ENCODE results near the gene F2RL1. TPM values are rescaled to one million over a fixed set of nuclear protein-coding genes. Genes with fewer than 3 reads are reported as not detected.

F2RL1 gene
- total and polyA plus RNA-seq, 2 of the 13 experiments (the other 11 are each of a cell fraction or from before 2014, with no cell fraction given): 9.9 to 23.0 TPM

DNA sequence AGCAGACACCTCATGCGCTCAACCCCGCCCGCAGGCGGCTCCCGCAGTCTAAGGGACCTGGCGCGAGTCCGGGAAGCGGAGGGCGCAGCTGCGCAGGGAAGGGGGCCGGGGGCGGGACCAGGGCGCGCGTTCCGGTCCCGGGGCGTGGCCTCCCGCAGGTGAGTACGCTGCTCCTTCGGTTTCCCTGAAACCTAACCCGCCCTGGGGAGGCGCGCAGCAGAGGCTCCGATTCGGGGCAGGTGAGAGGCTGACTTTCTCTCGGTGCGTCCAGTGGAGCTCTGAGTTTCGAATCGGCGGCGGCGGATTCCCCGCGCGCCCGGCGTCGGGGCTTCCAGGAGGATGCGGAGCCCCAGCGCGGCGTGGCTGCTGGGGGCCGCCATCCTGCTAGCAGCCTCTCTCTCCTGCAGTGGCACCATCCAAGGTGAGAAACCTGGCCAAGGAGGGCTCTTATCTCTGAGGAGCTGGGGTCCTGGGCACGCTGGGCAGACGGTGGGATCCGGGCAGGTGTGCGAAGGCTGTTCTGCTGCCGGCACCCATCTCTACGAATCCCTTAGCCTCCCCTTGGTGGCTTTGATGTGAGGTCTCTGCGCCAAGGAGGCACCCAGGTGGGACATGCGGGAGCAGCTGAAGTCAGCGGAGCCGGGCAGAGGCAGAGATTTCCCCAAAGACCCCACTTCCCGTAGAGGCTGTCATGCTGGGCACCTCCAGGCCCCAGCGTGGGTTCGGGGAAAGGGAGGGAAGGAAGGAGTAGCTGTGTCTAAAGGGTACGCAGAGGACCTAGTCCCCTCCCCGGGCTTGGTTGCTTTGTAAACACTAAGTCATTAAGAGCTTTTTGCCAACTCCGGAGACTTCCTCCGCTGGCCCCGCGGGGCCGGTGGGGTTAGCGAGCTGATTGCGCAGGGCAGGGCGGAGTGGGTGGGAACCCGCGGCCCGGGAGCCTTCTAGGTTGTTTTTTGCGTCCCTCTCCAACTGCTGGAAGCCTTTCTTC, at the start of gene F2RL1 (continued):
- TF ChIP-seq, protein P1, sequence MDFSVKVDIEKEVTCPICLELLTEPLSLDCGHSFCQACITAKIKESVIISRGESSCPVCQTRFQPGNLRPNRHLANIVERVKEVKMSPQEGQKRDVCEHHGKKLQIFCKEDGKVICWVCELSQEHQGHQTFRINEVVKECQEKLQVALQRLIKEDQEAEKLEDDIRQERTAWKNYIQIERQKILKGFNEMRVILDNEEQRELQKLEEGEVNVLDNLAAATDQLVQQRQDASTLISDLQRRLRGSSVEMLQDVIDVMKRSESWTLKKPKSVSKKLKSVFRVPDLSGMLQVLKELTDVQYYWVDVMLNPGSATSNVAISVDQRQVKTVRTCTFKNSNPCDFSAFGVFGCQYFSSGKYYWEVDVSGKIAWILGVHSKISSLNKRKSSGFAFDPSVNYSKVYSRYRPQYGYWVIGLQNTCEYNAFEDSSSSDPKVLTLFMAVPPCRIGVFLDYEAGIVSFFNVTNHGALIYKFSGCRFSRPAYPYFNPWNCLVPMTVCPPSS (IDR thresholded peaks at IDR 0.05): no peak
- TF ChIP-seq RARG (CRISPR knock-in tag; IDR thresholded peaks at IDR 0.05; ENCODE audit: low read depth): no peak
- no peak for TF ChIP-seq PAWR (CRISPR knock-in tag; IDR thresholded peaks at IDR 0.05; ENCODE audit: borderline replicate concordance)
- TF ChIP-seq SNAPC2 (CRISPR knock-in tag; IDR thresholded peaks at IDR 0.05): no peak
- TF ChIP-seq ZNF30 (CRISPR knock-in tag; IDR thresholded peaks at IDR 0.05): no peak
- 0 out of 2 replicates have a peak, but pooled peaks have one; percentile 70 for TF ChIP-seq PITX1 (CRISPR knock-in tag; IDR thresholded peaks at IDR 0.05)
- TF ChIP-seq HMG20A (CRISPR knock-in tag; IDR thresholded peaks at IDR 0.05; ENCODE audit: borderline replicate concordance): no peak
- no peak for TF ChIP-seq SALL2 (CRISPR knock-in tag; IDR thresholded peaks at IDR 0.05)
- peak; percentile 61 for TF ChIP-seq SAP130 (CRISPR knock-in tag; IDR thresholded peaks at IDR 0.05; ENCODE audit: low read depth)
- TF ChIP-seq FOXK1 (CRISPR knock-in tag; IDR thresholded peaks at IDR 0.05; ENCODE audit: borderline replicate concordance, low read depth): peak; percentile 7; the same call in 1 of the 2 replicates
- no peak for TF ChIP-seq PHB2 (IDR thresholded peaks at IDR 0.05; ENCODE audit: partially characterized antibody)
- TF ChIP-seq, protein P2, sequence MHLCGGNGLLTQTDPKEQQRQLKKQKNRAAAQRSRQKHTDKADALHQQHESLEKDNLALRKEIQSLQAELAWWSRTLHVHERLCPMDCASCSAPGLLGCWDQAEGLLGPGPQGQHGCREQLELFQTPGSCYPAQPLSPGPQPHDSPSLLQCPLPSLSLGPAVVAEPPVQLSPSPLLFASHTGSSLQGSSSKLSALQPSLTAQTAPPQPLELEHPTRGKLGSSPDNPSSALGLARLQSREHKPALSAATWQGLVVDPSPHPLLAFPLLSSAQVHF (CRISPR knock-in tag; IDR thresholded peaks at IDR 0.05): no peak
- TF ChIP-seq MEF2D (CRISPR knock-in tag; IDR thresholded peaks at IDR 0.05): no peak
- no peak for TF ChIP-seq AHR (CRISPR knock-in tag; IDR thresholded peaks at IDR 0.05)
- TF ChIP-seq POLR2AphosphoS5 (IDR thresholded peaks at IDR 0.05; ENCODE audit: low read depth, low read length): no peak
- TF ChIP-seq, protein P3, sequence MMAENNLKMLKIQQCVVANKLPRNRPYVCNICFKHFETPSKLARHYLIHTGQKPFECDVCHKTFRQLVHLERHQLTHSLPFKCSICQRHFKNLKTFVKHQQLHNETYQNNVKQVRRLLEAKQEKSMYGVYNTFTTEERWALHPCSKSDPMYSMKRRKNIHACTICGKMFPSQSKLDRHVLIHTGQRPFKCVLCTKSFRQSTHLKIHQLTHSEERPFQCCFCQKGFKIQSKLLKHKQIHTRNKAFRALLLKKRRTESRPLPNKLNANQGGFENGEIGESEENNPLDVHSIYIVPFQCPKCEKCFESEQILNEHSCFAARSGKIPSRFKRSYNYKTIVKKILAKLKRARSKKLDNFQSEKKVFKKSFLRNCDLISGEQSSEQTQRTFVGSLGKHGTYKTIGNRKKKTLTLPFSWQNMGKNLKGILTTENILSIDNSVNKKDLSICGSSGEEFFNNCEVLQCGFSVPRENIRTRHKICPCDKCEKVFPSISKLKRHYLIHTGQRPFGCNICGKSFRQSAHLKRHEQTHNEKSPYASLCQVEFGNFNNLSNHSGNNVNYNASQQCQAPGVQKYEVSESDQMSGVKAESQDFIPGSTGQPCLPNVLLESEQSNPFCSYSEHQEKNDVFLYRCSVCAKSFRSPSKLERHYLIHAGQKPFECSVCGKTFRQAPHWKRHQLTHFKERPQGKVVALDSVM (CRISPR knock-in tag; IDR thresholded peaks at IDR 0.05): peak; percentile 71; the same call in 1 of the 2 replicates
- TF ChIP-seq, protein P4, sequence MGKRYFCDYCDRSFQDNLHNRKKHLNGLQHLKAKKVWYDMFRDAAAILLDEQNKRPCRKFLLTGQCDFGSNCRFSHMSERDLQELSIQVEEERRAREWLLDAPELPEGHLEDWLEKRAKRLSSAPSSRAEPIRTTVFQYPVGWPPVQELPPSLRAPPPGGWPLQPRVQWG (CRISPR knock-in tag; IDR thresholded peaks at IDR 0.05; ENCODE audit: borderline replicate concordance, low read depth): no peak
- no peak for TF ChIP-seq RFXAP (CRISPR knock-in tag; IDR thresholded peaks at IDR 0.05; ENCODE audit: borderline replicate concordance)
- no peak for TF ChIP-seq ZMYM3 (CRISPR knock-in tag; IDR thresholded peaks at IDR 0.05)
- TF ChIP-seq POLR2G (IDR thresholded peaks at IDR 0.05; ENCODE audit: low read depth, low read length): peak; percentile 69
- TF ChIP-seq PAF1 (CRISPR knock-in tag; IDR thresholded peaks at IDR 0.05): no peak
- no peak for TF ChIP-seq CBX1 (IDR thresholded peaks at IDR 0.05; ENCODE audit: low read depth)
- TF ChIP-seq DNMT3B (CRISPR knock-in tag; conservative IDR thresholded peaks at IDR 0.05): no peak
- no peak for TF ChIP-seq ZNF660 (CRISPR knock-in tag; IDR thresholded peaks at IDR 0.05; ENCODE audit: borderline replicate concordance, low read depth)
- TF ChIP-seq ERF (CRISPR knock-in tag; IDR thresholded peaks at IDR 0.05): 0 out of 2 replicates have a peak, but pooled peaks have one; percentile 14

Data from HepG2 (cell line).